HS-5 (cell line): Measurements from ENCODE around the gene AANAT.

Experiments
- DNase-seq: peaks from one replicate; pipeline ENCODE4 v3.0.0-alpha.2; 2012; ENCODE audit warnings: low read depth

Gene AANAT

GRCh38 chr17:76468634-76469010 lies 1.2 kb downstream of the AANAT start:
- DNase-seq: no peak

- no peak for DNase-seq
Measured at GRCh38 chr17:76469076-76469990, 1.9 kb downstream of the AANAT start.

- no peak for DNase-seq
Measured at GRCh38 chr17:76469991-76470739, 2.8 kb downstream of the AANAT start.

DNA sequence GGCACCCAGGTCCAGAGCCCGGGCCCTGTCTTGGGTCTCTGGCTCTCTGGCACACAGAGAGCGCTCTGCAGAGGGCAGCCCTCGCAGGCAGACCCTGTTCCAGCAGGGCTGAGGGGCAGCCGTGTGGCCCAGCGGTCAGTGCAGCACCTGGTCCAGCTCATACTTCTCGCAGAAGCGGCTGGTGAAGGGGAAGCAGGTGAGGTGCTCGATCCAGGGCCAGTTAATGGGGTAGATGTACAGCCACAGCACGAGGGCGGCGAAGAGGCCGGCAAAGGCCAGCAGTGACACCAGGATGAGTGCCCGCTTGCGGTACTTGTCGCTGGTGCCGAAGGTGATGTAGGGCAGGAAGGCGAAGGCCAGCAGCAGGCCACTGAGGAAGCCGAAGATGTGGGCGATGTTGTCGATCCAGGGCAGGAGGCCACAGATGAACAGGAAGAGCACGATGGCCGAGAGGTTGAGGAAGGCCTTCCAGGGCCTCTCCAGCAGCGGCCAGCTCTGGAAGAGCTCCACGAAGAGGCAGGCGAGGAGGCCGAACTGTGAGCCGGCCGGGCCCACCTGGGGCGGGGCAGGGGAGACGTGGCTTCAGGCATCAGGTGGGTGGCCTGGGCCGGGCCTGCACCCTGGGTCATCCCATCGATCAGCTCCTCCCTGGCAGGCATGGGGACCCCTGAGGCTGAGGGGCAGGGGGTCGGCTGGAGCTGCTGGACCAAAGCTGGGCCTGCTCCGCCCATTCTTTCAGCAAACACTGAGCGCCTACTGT lies 4.3 kb downstream of the AANAT start:
- no peak for DNase-seq

GRCh38 chr17:76472258-76472645 lies 4.8 kb downstream of the AANAT start:
- no peak for DNase-seq

DNA sequence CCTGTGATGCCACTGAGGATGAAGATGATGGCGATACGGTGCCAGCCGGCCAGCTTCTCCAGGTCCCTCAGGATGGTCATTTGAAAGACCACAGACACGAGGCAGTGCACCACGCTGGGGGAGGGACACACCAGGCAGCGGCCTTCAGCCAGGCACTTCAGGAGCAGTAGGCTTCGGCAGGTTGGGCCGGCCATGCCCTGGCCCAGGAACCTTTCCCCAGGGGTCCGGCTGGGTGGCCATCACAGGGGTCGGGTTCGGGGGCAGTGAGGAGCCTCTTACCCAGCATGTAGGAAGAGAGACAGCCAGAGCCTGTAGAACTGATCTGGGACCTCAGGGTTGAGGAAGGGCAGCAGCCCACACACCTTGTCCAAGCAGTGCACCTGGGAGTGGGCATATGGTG lies 5.3 kb downstream of the AANAT start:
- no peak for DNase-seq

- DNase-seq: no peak
Measured at GRCh38 chr17:76473541-76473985, 6.2 kb downstream of the AANAT start.

GRCh38 chr17:76474238-76474637 lies 6.8 kb downstream of the AANAT start:
- DNase-seq: no peak

DNA sequence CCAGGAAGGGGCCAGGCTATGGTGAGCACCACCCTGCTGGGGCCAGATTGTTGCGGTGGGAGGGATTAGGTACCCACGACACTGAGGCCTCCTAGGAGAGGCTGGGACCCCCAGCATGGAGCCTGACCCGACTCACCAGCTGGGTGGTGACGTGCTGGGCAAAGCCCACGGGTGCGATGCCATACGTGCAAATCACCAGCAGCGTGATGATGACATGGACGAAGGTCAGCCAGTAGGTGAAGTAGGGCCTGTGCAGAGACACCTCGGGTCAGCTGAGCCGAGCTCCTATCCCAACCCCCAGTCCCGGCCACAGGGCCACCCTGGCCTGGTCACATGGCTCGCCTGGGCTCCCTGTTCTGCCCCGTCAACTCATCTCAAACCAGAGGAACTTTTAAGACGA lies 7.5 kb downstream of the AANAT start:
- no peak for DNase-seq

- no peak for DNase-seq
Measured at GRCh38 chr17:76475302-76475701, 7.9 kb downstream of the AANAT start.

DNA sequence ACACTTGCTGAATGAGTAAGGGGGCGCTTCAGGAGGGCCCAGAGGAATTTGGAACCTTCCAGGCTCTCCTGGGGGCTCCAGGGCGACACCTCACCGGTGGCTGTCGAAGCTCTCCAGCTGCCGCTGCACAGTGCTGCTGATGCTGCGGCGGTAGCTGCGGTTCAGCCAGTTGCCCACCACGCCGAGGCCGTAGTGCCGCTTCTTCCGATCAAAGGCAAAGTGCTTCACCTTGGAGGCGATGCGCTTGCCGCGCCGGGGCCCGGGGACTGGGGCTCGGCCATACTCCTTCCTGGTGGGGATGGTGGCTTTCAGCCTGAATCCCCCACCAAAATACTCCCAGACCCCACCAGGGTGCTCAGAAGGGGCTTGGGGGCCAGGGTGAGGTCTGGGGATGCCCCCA lies 9.3 kb downstream of the AANAT start:
- no peak for DNase-seq

- DNase-seq: no peak
Measured at GRCh38 chr17:76477576-76477975, 10.2 kb downstream of the AANAT start.

DNA sequence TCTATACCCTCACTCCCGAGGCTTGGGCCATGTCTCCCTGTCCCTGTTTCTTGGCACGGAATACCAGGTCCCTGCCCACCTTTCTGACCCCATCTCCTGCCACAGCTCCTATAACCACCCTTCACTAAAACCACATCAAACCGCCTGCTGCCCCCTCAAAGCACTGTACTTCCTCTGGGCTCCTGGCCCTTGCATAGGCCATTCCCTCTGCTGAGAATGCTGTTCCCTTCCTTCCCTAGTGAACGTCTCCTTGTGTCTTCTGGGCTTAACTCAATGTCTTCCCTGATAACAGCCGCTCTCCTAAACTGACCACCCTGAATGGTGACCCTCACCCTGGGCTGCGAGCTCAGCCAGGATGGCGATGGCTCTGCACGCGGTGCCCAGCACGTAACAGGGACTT lies 10.7 kb downstream of the AANAT start:
- no peak for DNase-seq

- DNase-seq: no peak
Measured at GRCh38 chr17:76478730-76479514, 11.5 kb downstream of the AANAT start.

GRCh38 chr17:76479515-76480060 lies 12.2 kb downstream of the AANAT start:
- DNase-seq: no peak

DNA sequence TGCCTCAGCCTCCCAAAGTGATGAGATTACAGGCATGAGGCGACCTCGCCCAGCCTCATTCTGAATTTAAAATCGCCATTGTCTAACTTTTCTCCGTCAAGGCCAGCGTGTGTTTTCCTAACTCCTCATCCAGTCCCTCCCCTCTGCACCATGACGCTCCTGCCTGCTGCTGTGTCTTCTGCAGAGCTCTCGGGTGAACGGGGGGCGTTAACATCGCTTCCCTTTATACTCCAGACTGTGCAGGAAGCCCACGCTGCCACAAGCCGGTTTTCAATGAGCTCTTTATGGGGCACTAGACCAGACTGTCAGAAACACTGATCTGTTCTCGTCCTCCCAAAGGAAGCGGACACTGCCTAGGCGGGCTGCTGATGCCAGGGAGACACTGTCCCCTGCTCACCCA lies 13.2 kb downstream of the AANAT start:
- DNase-seq: no peak

- DNase-seq: no peak
Measured at GRCh38 chr17:76481071-76481655, 13.8 kb downstream of the AANAT start.

GRCh38 chr17:76484228-76484725 lies 16.9 kb downstream of the AANAT start:
- DNase-seq: no peak

- DNase-seq: no peak
Measured at GRCh38 chr17:76485569-76485968, 18.2 kb downstream of the AANAT start.

- DNase-seq: no peak
Measured at GRCh38 chr17:76487451-76488192, 20.2 kb downstream of the AANAT start.
